HepG2 (cell line): ENCODE results near the gene TNFSF13. TPM values are rescaled to one million over a fixed set of nuclear protein-coding genes. Genes with fewer than 3 reads are reported as not detected.

Experiments used
- ATF2 ChIP-seq: sonication (generic); formaldehyde crosslinking; IDR thresholded peaks from 2 replicates; pipeline ENCODE4 v1.4.0; 2020; ENCODE audit warnings: missing genetic modification reagents
- DR1 ChIP-seq: sonication (generic); formaldehyde crosslinking; IDR thresholded peaks from 2 replicates; pipeline ENCODE4 v1.8.0; 2021; ENCODE audit warnings: mild to moderate bottlenecking, missing genetic modification reagents, inconsistent platforms
- EEA1 ChIP-seq: sonication (generic); formaldehyde crosslinking; IDR thresholded peaks from 2 replicates; pipeline ENCODE4 v1.5.1; 2020; ENCODE audit warnings: mild to moderate bottlenecking, missing genetic modification reagents, borderline replicate concordance
- HDAC2 ChIP-seq: sonication (generic); formaldehyde crosslinking; IDR thresholded peaks from 2 replicates; pipeline ENCODE4 v1.4.0; 2020; ENCODE audit warnings: missing genetic modification reagents
- HNRNPUL1 ChIP-seq: fragments of 200-400 bp; formaldehyde crosslinking; IDR thresholded peaks from 2 replicates; pipeline ENCODE4 v1.6.1; 2017; ENCODE audit warnings: low read depth, mild to moderate bottlenecking, low read length, moderate library complexity
- IKZF5 ChIP-seq: IDR thresholded peaks from 2 replicates; pipeline ENCODE4 v1.6.1; 2018; ENCODE audit warnings: missing genetic modification reagents, mild to moderate bottlenecking, missing compliant biosample characterization
- KDM3A ChIP-seq: IDR thresholded peaks from 2 replicates; pipeline ENCODE4 v1.6.1; 2018; ENCODE audit warnings: low read depth, missing compliant biosample characterization
- KLF12 ChIP-seq: sonication (generic); formaldehyde crosslinking; IDR thresholded peaks from 2 replicates; pipeline ENCODE4 v1.4.0; 2020; ENCODE audit warnings: missing genetic modification reagents, borderline replicate concordance
- KLF6 ChIP-seq: IDR thresholded peaks from 2 replicates; pipeline ENCODE4 v1.8.0; 2016; ENCODE audit warnings: missing biosample characterization, missing genetic modification reagents
- NONO ChIP-seq, 2 experiments: fragments of 450-650 bp in 1 of 2; sonication (generic) in 1 of 2; formaldehyde crosslinking in 1 of 2; IDR thresholded peaks in 1 of 2; conservative IDR thresholded peaks in 1 of 2; 2 replicates each; pipeline versions ENCODE4 v1.6.1 to v1.8.0; 2017 to 2022; ENCODE audit warnings: mild to moderate bottlenecking in 1 of 2, missing genetic modification reagents in 1 of 2, moderate library complexity in 1 of 2
- NR2C2 ChIP-seq: sonication (generic); formaldehyde crosslinking; IDR thresholded peaks from 2 replicates; pipeline ENCODE4 v1.4.0; 2020; ENCODE audit warnings: missing genetic modification reagents, mild to moderate bottlenecking, moderate library complexity, borderline replicate concordance
- PHB2 ChIP-seq: fragments of 450-650 bp; IDR thresholded peaks from 2 replicates; pipeline ENCODE4 v1.6.1; 2018; ENCODE audit not compliant: partially characterized antibody
- PREB ChIP-seq: sonication (generic); formaldehyde crosslinking; IDR thresholded peaks from 2 replicates; pipeline ENCODE4 v1.4.0; 2020; ENCODE audit warnings: missing genetic modification reagents
- SOX13 ChIP-seq, 3 experiments: fragments of 450-650 bp in 1 of 3; sonication (generic) in 1 of 3; formaldehyde crosslinking in 1 of 3; IDR thresholded peaks in 2 of 3; conservative IDR thresholded peaks in 1 of 3; 2 replicates each; pipeline versions ENCODE4 v1.5.0 to v1.6.1; 2016 to 2020; ENCODE audit warnings: antibody characterized with exemption in 1 of 3, mild to moderate bottlenecking in 1 of 3, missing compliant biosample characterization in 1 of 3, missing genetic modification reagents in 1 of 3, moderate library complexity in 1 of 3
- SRSF4 ChIP-seq: fragments of 200-400 bp; formaldehyde crosslinking; IDR thresholded peaks from one replicate; pipeline ENCODE4 v1.6.1; 2018; ENCODE audit warnings: mild to moderate bottlenecking, low read depth, low read length, moderate library complexity; ENCODE audit not compliant: poor library complexity, severe bottlenecking
- SRY ChIP-seq: sonication (generic); formaldehyde crosslinking; IDR thresholded peaks from 2 replicates; pipeline ENCODE4 v1.8.0; 2022; ENCODE audit warnings: mild to moderate bottlenecking, missing genetic modification reagents
- TBX3 ChIP-seq: fragments of 450-650 bp; IDR thresholded peaks from 2 replicates; pipeline ENCODE4 v1.6.1; 2017; ENCODE audit warnings: antibody characterized with exemption, mild to moderate bottlenecking, inconsistent platforms, borderline replicate concordance
- YEATS4 ChIP-seq: sonication (generic); formaldehyde crosslinking; IDR thresholded peaks from 2 replicates; pipeline ENCODE4 v1.4.0; 2020; ENCODE audit warnings: missing genetic modification reagents, borderline replicate concordance
- ZBTB3 ChIP-seq: sonication (generic); formaldehyde crosslinking; IDR thresholded peaks from 2 replicates; pipeline ENCODE4 v1.4.0; 2020; ENCODE audit warnings: low read depth, mild to moderate bottlenecking, moderate library complexity, missing genetic modification reagents, borderline replicate concordance
- ZBTB7A ChIP-seq: sonication (generic); formaldehyde crosslinking; IDR thresholded peaks from 2 replicates; pipeline ENCODE4 v1.8.0; 2022; ENCODE audit warnings: mild to moderate bottlenecking, missing genetic modification reagents
- ZNF264 ChIP-seq: sonication (generic); formaldehyde crosslinking; IDR thresholded peaks from 2 replicates; pipeline ENCODE4 v1.4.0; 2020; ENCODE audit warnings: missing genetic modification reagents
- ZNF335 ChIP-seq: sonication (generic); formaldehyde crosslinking; IDR thresholded peaks from 2 replicates; pipeline ENCODE4 v1.4.0; 2020; ENCODE audit warnings: missing genetic modification reagents
- ZNF737 ChIP-seq: sonication (generic); formaldehyde crosslinking; IDR thresholded peaks from 2 replicates; pipeline ENCODE4 v1.5.0; 2020; ENCODE audit warnings: missing genetic modification reagents, mild to moderate bottlenecking, borderline replicate concordance
- ZSCAN22 ChIP-seq: sonication (generic); formaldehyde crosslinking; IDR thresholded peaks from 2 replicates; pipeline ENCODE4 v1.4.0; 2020; ENCODE audit warnings: mild to moderate bottlenecking, missing genetic modification reagents
- polyA plus RNA-seq, 8 experiments: library from polyadenylated mRNA; depleted of rRNA in 3 of 8; stranded (reverse) in 7 of 8; unstranded in 1 of 8; fragments of >200 nt; fragmentation: Illumina TruSeq in 4 of 8; extraction: Trizol in 4 of 8; gene quantifications; 2 replicates each; pipeline versions ENCODE4 v1.2.1 to v1.2.3, GENCODE V29; 2011 to 2016; ENCODE audit warnings: low read depth in 4 of 8, missing spikeins in 1 of 8, mixed read lengths in 1 of 8; ENCODE audit not compliant: insufficient read depth in 1 of 8
- total RNA-seq, 5 experiments: library from RNA; depleted of rRNA; stranded (reverse); fragments of >200 nt; fragmentation: Illumina TruSeq; extraction: Trizol; gene quantifications; 2 replicates each; pipeline ENCODE4 v1.2.3, GENCODE V29; 2016; ENCODE audit warnings: low read depth in 1 of 5
- TF ChIP-seq, protein P1 (sequence below): sonication (generic); formaldehyde crosslinking; IDR thresholded peaks from 2 replicates; pipeline ENCODE4 v1.4.0; 2020; ENCODE audit warnings: mild to moderate bottlenecking, missing genetic modification reagents

The TNFSF13 gene
- total and polyA plus RNA-seq, 2 of the 13 experiments (the other 11 are each of a cell fraction or from before 2014, with no cell fraction given) = 2.5 to 3.3 TPM

DNA sequence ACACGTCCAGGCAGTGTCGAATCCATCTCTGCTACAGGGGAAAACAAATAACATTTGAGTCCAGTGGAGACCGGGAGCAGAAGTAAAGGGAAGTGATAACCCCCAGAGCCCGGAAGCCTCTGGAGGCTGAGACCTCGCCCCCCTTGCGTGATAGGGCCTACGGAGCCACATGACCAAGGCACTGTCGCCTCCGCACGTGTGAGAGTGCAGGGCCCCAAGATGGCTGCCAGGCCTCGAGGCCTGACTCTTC is 13.7 kb downstream of the TNFSF13 start (continued):
- TF ChIP-seq ATF2 (CRISPR knock-in tag) (no peak), ZSCAN22 (CRISPR knock-in tag) (no peak), DR1 (CRISPR knock-in tag) (no peak), SRSF4 (no peak), ZBTB7A (CRISPR knock-in tag) (no peak; the same call in 1 of the 2 replicates), EEA1 (no peak), TBX3 (0 out of 2 replicates have a peak, but pooled peaks have one; percentile 56), ZNF737 (CRISPR knock-in tag) (no peak), NONO (IDR thresholded peaks at IDR 0.05) (no peak), NONO (CRISPR knock-in tag; conservative IDR thresholded peaks at IDR 0.05) (no peak), ZNF264 (peak; percentile 33; the same call in 1 of the 2 replicates), KLF12 (CRISPR knock-in tag) (peak; percentile 60; the same call in 1 of the 2 replicates), HDAC2 (CRISPR knock-in tag) (peak; percentile 73; the same call in 1 of the 2 replicates), PREB (CRISPR knock-in tag) (no peak), ZBTB3 (CRISPR knock-in tag) (no peak), SRY (CRISPR knock-in tag) (peak; percentile 81; the same call in 1 of the 2 replicates), PHB2 (no peak), IKZF5 (CRISPR knock-in tag) (0 out of 2 replicates have a peak, but pooled peaks have one; percentile 83), KLF6 (CRISPR knock-in tag) (peak; percentile 91), KDM3A (CRISPR knock-in tag) (0 out of 2 replicates have a peak, but pooled peaks have one; percentile 15), ZNF335 (CRISPR knock-in tag) (peak; percentile 87; the same call in 1 of the 2 replicates), YEATS4 (CRISPR knock-in tag) (peak; percentile 96), HNRNPUL1 (no peak), NR2C2 (CRISPR knock-in tag) (peak; percentile 80), SOX13 (IDR thresholded peaks at IDR 0.05) (no peak), SOX13 (CRISPR knock-in tag; conservative IDR thresholded peaks at IDR 0.05 in 1 of 2, IDR thresholded peaks at IDR 0.05 in 1 of 2) (0 out of 4 replicates have a peak, but pooled peaks of 1 of the 2 experiments have one; percentile 12)
- TF ChIP-seq, protein P1, sequence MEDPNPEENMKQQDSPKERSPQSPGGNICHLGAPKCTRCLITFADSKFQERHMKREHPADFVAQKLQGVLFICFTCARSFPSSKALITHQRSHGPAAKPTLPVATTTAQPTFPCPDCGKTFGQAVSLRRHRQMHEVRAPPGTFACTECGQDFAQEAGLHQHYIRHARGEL (CRISPR knock-in tag) = no peak
